Stimulated activated CD4-positive, alpha-beta T cell treated with anti-CD3 and anti-CD28 coated beads, TNF-alpha, amount 100 ng/mL, for 1 hour (primary cell): Measurements from ENCODE around the gene CSTF3.

Source experiments
- DNase-seq, 3 donors: peaks; one replicate each; pipeline ENCODE4 v3.0.0-alpha.2; 2020; ENCODE audit warnings: low read depth in 3 of 3, low spot score in 1 of 3

CSTF3 gene

DNA sequence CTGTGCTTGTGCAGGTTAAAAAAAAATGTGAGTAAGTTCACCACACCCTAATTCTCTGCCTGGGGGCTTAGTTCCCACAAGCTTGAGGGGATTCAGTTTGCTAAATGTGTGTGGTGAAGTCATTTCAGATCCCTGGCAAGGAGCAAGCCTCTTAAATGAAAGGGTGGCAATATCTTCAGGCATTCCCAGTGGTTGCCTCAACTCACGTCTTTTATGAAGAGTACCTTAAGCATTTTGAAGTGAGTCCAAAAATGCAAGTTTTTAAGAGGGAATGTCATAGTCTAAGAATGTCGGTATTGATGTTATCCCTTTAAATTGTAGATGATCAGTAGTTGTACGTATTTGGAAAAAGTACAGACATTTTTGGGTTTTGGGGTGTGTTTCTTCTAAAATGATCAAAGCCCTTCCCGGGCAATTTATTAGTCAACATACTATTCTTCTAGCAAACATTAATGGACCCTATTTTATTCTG is 117.0 kb downstream of the CSTF3 start:
- DNase-seq: no peak

DNA sequence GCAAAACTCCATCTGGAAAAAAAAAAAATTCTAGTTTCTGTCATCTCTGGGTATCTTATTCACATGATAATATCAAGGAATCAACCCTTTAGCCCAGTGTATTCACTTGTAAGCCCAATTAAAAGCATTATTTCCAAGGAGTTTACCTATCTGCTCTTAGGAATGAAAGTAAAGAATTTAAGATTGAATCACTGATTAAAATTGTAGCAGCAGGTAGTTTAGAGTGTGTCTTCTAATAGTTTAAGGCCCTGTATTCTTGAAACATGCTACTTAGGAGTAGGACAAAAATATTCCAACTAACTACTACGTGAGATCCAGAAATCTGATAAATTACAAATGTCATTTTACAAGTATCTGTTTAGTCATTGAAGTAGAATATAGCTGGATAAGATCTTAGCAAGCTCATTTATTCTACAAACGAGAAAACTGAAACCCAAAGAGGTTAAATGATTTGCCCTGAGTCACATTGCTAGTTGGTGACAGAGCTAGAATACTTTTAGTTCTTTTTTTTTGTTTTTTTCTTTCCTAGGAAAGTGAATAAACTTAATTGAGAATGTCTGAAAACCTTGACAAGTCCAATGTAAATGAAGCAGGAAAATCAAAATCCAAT is 118.0 kb downstream of the CSTF3 start:
- no peak for DNase-seq

DNA sequence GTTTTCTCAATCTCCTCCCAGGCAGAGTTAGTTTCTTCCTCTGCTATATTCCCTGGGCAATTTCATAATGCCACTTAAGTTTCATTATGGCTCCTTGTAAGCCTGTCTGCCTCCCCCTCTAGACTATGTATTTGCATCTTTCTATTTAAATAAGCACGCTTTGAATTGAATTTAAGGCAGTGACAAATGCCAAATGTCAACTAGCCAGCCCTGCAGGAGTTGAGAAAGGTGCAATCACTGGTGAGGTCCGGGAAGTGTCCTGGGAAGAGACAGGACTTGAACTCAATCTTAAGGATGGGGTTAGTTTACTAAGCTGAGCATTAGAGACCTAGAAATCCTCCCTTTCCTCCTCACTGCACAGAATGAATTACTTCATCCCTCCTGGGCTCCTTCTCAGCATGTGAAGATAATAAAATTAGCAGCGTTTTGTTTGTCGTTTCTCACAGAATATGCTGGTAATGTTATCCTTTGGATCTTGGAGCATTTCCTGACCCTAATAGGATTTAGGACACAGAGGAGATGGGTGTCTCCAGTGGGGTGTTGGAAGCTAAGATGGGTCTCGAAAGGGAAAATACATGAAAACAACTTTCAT is 120.3 kb downstream of the CSTF3 start:
- DNase-seq: no peak

DNA sequence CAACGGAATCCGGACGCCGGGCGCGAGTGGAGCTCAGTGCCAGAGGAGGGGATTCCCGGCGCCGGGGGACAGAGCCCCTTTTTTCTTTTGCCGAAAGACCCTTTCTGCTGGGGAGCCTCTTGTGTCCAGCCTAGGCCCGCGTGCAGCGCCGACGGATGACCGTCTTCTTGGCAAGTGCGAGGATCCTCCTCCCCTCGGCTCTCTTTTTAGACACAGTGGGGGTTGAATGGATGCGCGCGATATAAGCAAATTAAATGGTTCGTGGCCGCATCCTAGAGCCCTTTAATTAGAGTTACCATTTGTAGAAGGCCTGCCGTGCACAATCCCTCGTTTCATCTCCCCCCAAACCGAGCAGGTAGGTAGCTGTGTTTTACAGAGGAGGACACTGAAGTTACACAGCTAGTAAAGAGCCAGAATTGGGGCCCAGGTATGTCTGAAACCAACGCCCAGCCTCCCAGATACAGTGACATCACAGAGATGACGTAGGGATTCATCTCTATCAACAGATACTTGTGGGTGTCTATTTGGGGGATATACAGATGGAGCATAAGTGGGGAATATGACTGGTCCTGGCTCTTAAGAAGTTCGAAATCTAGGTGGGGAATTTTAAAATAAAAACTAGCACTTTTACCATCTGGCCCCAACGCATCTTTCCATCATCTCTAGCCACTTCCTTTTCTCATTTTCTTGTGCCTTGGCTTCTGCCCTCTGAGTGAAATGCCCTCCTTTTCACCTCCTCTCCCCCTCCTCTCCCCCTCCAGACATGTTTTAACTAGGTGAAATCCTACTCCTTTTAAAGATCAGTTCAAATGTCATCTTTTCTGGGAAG is 121.0 kb downstream of the CSTF3 start:
- DNase-seq: peak in 1 of 3 donors; percentile 4

DNA sequence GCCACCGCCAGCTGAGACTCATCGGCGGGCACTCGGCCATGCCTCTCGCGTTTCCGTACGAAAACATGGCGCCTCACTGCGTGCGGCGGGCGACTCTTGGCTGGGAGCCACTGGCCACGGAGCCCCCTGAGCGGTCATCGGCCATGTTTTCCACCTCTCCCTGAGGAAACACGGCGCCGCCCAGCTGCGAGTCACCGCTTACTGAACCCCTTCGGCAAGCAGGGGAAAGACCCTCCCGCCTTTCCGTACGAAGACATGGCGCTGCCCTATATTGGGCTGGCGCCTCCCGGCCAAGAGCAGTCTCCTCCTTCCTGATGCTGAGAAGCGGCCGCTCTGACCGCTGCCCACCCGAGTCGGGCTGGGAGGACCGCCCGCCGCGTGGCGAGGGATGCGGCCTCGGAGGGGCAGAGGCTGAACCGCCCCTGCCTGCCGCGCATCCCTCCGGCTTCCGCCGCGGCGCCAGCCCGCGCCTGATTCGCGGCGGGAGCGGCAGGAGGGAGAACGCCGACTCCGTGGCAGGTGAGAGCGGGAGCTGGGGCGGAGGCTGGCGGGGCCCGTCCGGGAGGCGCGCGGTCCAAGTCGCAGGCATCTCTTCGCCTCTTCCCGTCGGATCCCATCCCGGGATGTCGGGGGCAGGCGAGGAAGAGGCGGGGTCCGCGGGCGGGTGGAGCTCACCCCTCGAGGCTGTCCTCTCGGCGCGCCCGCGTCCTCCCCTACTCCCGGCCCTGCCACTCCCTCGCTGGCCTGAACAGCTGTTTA is 121.8 kb downstream of the CSTF3 start, which contains the start of gene TCP11L1:
TSS of gene TCP11L1 (plus strand) at position 299 of the 759 bp plus-strand sequence. CDS start 4,202 bp downstream, outside the sequence.
- peak; percentile 35 to 66 (median 63) for DNase-seq

DNA sequence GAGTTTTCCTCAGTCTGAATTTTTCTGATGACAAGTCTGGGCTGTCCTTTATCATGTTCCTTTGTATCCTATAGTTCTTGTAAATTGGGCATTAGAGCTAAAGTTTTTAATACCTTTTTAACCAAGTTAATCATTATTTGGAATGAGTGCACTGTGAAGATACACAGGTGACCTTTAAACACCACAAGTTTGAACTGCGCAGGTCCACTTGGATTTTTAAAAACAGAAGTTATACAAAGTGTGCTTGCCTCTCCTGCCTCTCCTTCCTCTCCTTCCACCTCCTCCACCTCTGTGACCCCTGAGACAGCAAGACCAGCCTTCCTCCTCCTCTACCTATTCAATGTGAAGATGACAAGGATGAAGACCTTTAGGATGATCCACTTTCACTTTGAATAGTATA is 126.3 kb downstream of the CSTF3 start:
- no peak for DNase-seq
